A673 (cell line): ENCODE measurements around the gene SDSL.
A peak's percentile ranks its signal among the peaks of the same experiment; 100 is the strongest.

Experiments used
- EZH2 ChIP-seq: fragments of 200-600 bp; sonication (generic); IDR thresholded peaks from 2 replicates; pipeline ENCODE4 v1.6.1; 2017; ENCODE audit warnings: borderline replicate concordance, low read depth, mild to moderate bottlenecking, mixed read lengths, antibody characterized with exemption, low read length; ENCODE audit not compliant: poor library complexity, severe bottlenecking
- TF ChIP-seq, protein P1 (sequence below): fragments of 300-800, 200-600 bp; sonication (generic); conservative IDR thresholded peaks from 2 replicates; pipeline ENCODE4 v1.5.1; 2017; ENCODE audit warnings: low read depth, mild to moderate bottlenecking, antibody characterized with exemption, low read length, moderate library complexity, mixed read lengths

DNA sequence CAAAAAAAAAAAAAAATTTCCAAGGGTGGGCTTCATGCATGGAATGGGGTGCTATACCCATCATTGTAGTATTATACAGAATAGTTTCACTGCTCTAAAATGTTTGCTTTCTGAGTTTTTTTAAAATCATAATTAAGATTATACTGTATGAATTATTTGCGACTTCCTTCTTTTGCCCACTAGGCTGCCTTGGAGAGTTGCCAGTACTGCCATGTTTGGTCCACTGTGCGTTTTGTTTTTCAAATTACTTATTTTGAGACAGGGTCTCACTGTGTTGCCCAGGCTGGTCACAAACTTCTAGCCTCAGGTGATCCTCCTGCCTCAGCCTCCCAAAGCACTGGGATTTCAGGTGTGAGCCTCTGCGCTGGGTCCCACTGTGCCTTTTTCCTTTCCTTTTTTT, 43.9 kb upstream of the SDSL start:
- TF ChIP-seq, protein P1, sequence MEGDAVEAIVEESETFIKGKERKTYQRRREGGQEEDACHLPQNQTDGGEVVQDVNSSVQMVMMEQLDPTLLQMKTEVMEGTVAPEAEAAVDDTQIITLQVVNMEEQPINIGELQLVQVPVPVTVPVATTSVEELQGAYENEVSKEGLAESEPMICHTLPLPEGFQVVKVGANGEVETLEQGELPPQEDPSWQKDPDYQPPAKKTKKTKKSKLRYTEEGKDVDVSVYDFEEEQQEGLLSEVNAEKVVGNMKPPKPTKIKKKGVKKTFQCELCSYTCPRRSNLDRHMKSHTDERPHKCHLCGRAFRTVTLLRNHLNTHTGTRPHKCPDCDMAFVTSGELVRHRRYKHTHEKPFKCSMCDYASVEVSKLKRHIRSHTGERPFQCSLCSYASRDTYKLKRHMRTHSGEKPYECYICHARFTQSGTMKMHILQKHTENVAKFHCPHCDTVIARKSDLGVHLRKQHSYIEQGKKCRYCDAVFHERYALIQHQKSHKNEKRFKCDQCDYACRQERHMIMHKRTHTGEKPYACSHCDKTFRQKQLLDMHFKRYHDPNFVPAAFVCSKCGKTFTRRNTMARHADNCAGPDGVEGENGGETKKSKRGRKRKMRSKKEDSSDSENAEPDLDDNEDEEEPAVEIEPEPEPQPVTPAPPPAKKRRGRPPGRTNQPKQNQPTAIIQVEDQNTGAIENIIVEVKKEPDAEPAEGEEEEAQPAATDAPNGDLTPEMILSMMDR = 0 out of 2 replicates have a peak, but pooled peaks have one; percentile 9
- no peak for TF ChIP-seq EZH2
